ENCODE data around the gene PRLH.

PRLH gene

DNA sequence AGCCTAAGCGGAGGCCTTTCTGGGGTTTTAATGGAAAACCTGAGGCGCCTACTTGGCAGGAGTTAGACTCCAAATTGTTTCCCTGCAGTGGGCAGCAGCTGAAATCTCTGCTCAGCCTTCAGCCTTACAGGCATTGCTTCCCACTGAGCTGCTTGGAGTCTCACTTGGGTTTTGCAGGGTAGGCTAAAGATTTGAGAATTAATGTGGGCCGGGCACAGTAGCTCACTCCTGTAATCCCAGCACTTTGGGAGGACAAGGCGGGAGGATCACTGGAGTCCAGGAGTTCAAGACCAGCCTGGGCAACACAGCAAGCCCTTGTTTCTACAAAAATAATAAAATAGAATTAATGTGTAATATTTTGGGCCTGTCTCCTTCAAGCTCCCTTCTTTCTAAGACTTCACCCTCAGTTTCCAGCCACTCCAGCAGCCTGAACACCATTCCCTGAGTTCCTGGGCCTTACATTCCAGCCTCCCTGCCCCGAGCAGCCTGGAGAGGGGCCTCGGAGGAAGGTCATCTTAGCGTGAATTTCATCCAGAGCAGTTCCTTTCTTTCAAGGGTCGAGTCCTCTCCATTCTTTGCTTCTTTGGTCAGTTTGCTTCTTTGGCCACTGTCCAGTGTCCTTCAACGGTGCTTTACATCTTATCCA is 33.2 kb downstream of the PRLH start:
- no peak for DNase-seq (ENCODE audit: low read depth in 1 of 2, low spot score in 1 of 2)
- Histone ChIP-seq H3K27me3 (ENCODE audit: insufficient read depth, poor library complexity, severe bottlenecking) (peaks cover 11% of the 10 kb centered on the region), H3K27ac (replicated peaks) (no peak overlapping the region), H3K4me3 (replicated peaks; ENCODE audit: insufficient read depth, low read length) (no peak overlapping the region)
- TF ChIP-seq, protein P1, sequence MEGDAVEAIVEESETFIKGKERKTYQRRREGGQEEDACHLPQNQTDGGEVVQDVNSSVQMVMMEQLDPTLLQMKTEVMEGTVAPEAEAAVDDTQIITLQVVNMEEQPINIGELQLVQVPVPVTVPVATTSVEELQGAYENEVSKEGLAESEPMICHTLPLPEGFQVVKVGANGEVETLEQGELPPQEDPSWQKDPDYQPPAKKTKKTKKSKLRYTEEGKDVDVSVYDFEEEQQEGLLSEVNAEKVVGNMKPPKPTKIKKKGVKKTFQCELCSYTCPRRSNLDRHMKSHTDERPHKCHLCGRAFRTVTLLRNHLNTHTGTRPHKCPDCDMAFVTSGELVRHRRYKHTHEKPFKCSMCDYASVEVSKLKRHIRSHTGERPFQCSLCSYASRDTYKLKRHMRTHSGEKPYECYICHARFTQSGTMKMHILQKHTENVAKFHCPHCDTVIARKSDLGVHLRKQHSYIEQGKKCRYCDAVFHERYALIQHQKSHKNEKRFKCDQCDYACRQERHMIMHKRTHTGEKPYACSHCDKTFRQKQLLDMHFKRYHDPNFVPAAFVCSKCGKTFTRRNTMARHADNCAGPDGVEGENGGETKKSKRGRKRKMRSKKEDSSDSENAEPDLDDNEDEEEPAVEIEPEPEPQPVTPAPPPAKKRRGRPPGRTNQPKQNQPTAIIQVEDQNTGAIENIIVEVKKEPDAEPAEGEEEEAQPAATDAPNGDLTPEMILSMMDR (IDR thresholded peaks at IDR 0.05; ENCODE audit: insufficient read depth, low read length), result no peak
- TF ChIP-seq, protein P2, sequence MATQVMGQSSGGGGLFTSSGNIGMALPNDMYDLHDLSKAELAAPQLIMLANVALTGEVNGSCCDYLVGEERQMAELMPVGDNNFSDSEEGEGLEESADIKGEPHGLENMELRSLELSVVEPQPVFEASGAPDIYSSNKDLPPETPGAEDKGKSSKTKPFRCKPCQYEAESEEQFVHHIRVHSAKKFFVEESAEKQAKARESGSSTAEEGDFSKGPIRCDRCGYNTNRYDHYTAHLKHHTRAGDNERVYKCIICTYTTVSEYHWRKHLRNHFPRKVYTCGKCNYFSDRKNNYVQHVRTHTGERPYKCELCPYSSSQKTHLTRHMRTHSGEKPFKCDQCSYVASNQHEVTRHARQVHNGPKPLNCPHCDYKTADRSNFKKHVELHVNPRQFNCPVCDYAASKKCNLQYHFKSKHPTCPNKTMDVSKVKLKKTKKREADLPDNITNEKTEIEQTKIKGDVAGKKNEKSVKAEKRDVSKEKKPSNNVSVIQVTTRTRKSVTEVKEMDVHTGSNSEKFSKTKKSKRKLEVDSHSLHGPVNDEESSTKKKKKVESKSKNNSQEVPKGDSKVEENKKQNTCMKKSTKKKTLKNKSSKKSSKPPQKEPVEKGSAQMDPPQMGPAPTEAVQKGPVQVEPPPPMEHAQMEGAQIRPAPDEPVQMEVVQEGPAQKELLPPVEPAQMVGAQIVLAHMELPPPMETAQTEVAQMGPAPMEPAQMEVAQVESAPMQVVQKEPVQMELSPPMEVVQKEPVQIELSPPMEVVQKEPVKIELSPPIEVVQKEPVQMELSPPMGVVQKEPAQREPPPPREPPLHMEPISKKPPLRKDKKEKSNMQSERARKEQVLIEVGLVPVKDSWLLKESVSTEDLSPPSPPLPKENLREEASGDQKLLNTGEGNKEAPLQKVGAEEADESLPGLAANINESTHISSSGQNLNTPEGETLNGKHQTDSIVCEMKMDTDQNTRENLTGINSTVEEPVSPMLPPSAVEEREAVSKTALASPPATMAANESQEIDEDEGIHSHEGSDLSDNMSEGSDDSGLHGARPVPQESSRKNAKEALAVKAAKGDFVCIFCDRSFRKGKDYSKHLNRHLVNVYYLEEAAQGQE (IDR thresholded peaks at IDR 0.05; ENCODE audit: insufficient replicate concordance, low read depth), result no peak

DNA sequence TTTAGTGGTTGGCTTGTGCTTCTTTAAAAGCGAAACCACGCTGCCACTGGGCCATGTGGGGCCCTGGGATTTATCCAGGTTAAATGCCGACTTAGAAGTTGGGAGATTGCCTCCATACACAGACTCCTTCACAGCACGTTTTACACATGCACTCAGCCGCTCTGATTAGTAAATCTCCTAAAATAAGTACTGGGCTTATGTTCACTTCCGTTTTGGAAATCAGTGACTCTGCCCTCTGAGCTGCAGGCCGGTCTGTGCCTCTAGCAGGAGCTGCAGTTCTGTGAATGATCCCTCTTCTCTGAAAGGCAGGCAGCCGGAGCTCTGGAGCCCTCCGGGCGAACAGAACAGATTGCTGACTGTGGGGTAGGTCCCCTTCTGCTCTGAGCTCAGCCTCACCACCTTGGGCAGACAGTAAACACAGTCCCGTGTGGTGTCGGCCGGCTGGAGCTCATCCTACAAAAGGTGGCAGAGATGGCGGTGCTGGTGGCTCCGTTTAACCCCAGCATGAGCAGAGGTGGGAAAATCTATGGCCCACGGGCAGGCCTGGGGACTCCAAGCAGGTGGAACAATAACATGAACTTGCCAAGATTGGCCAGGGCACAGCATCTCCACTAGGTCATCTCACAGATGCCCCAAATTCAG is 34.0 kb downstream of the PRLH start:
- peaks cover 11% of the 10 kb centered on the region for H3K27me3 ChIP-seq (ENCODE audit: insufficient read depth, poor library complexity, severe bottlenecking)
- no peak for DNase-seq (ENCODE audit: low read depth in 1 of 2, low spot score in 1 of 2)
- H3K4me3 ChIP-seq (replicated peaks; ENCODE audit: insufficient read depth, low read length), result no peak overlapping the region
- H3K27ac ChIP-seq (replicated peaks), result no peak overlapping the region
- TF ChIP-seq POLR2AphosphoS5 (IDR thresholded peaks at IDR 0.05; ENCODE audit: low read depth), result no peak
- TF ChIP-seq, protein P2 (IDR thresholded peaks at IDR 0.05; ENCODE audit: insufficient replicate concordance, low read depth), result no peak
- TF ChIP-seq GABPA (IDR thresholded peaks at IDR 0.05; ENCODE audit: low read depth), result no peak
- TF ChIP-seq, protein P1 (IDR thresholded peaks at IDR 0.05; ENCODE audit: insufficient read depth, low read length), result no peak
- no peak for TF ChIP-seq SPI1 (IDR thresholded peaks at IDR 0.05; ENCODE audit: borderline replicate concordance, low read depth)

- DNase-seq (ENCODE audit: low read depth in 1 of 2, low spot score in 1 of 2), result no peak
- Histone ChIP-seq H3K4me3 (replicated peaks; ENCODE audit: insufficient read depth, low read length) (no peak overlapping the region), H3K27me3 (ENCODE audit: insufficient read depth, poor library complexity, severe bottlenecking) (peaks cover 11% of the 10 kb centered on the region), H3K27ac (replicated peaks) (no peak overlapping the region)
- TF ChIP-seq, protein P1 (IDR thresholded peaks at IDR 0.05; ENCODE audit: insufficient read depth, low read length), result no peak
- TF ChIP-seq POLR2AphosphoS5 (IDR thresholded peaks at IDR 0.05; ENCODE audit: low read depth), result no peak
- TF ChIP-seq, protein P2 (IDR thresholded peaks at IDR 0.05; ENCODE audit: insufficient replicate concordance, low read depth), result no peak
- no peak for TF ChIP-seq SPI1 (IDR thresholded peaks at IDR 0.05; ENCODE audit: borderline replicate concordance, low read depth)
- TF ChIP-seq GABPA (IDR thresholded peaks at IDR 0.05; ENCODE audit: low read depth), result no peak
Observed at GRCh38 chr2:237601453-237602116, 35.2 kb downstream of the PRLH start.

All from HL-60 (cell line).